ENCODE data around the gene GPAM. TPM values are rescaled to one million over a fixed set of nuclear protein-coding genes. Genes with fewer than 3 reads are reported as not detected.

Gene GPAM
- total and polyA plus RNA-seq, 2 of the 8 experiments (the other 6 are each of a cell fraction or from before 2014, with no cell fraction given), result 5.5 to 15.5 TPM

- Histone ChIP-seq H2BK20ac (ENCODE audit: low read length) (no peak overlapping the region), H3K27ac (ENCODE audit: low read depth, low read length) (no peak overlapping the region), H3K4me1 (replicated peaks in 1 of 4; ENCODE audit: control insufficient read depth in 3 of 4, insufficient read depth in 4 of 4, low read length in 3 of 4) (peaks cover 0 to 3% (median 1%) of the 10 kb centered on the region in 4 experiments; a peak in 2 of 7 replicates), H3K18ac (ENCODE audit: extremely low read depth, low read length) (no peak overlapping the region), H2AFZ (ENCODE audit: low read length) (no peak overlapping the region), H3K36me3 (ENCODE audit: control insufficient read depth in 2 of 4, insufficient read depth in 4 of 4, low read length in 3 of 4) (no peaks in the 10 kb centered on the region), H2BK12ac (ENCODE audit: low read depth, low read length) (no peak overlapping the region), H3K4ac (replicated peaks; ENCODE audit: insufficient read length, low read depth, low read length) (no peak overlapping the region), H2BK15ac (ENCODE audit: low read length) (no peak overlapping the region), H2AK5ac (ENCODE audit: low read depth, low read length) (no peak overlapping the region), H4K91ac (replicated peaks; ENCODE audit: insufficient read length, low read length) (no peak overlapping the region), H4K20me1 (replicated peaks in 1 of 2; ENCODE audit: control insufficient read depth in 1 of 2, insufficient read depth in 2 of 2, low read length in 2 of 2) (no peaks in the 10 kb centered on the region), H3K27me3 (replicated peaks in 1 of 4; ENCODE audit: control insufficient read depth in 3 of 4, extremely low read depth in 1 of 4, insufficient read depth in 3 of 4, low read length in 3 of 4) (no peaks in the 10 kb centered on the region), H3K9me3 (ENCODE audit: insufficient read depth in 2 of 2, low read depth in 1 of 2, low read length in 1 of 2) (no peaks in the 10 kb centered on the region), H3K23me2 (ENCODE audit: low read depth, low read length) (no peaks in the 10 kb centered on the region), H3K56ac (replicated peaks; ENCODE audit: insufficient read length, low read depth, low read length) (no peak overlapping the region), H3K23ac (ENCODE audit: insufficient read length) (no peak overlapping the region), H3K9ac (replicated peaks in 1 of 4; ENCODE audit: extremely low read depth in 1 of 4, low read depth in 3 of 4, low read length in 3 of 4) (no peak overlapping the region), H3K4me3 (ENCODE audit: extremely low read depth in 1 of 4, insufficient read depth in 2 of 4, low read depth in 3 of 4, low read length in 4 of 4) (no peak overlapping the region), H2BK5ac (ENCODE audit: low read depth, low read length) (no peak overlapping the region), H3K79me1 (ENCODE audit: low read depth, low read length) (no peaks in the 10 kb centered on the region), H3K14ac (ENCODE audit: insufficient read length) (no peak overlapping the region), H4K8ac (ENCODE audit: extremely low read depth, insufficient read depth, low read length) (no peak overlapping the region), H4K5ac (ENCODE audit: insufficient read length, low read depth, low read length) (no peak overlapping the region), H2BK120ac (replicated peaks; ENCODE audit: low read depth, low read length) (no peak overlapping the region), H3K4me2 (ENCODE audit: insufficient read depth in 1 of 2, low read depth in 2 of 2, low read length in 2 of 2) (no peak overlapping the region), H3K79me2 (ENCODE audit: control insufficient read depth in 1 of 2, insufficient read depth in 2 of 2, low read length in 2 of 2) (no peaks in the 10 kb centered on the region)
- FAIRE-seq (no peak), DNase-seq (ENCODE audit: low read depth in 1 of 2, low spot score in 2 of 2) (no peak)
- ChIA-PET CTCF (ENCODE audit: partially characterized antibody) (interaction anchor here (0.5 to 1.5 kb wide), 4 partner anchors 42 to 137 kb away, joined by 3 to 4 read pairs (median 3); no protein-coding TSS in a partner anchor), POLR2A (ENCODE audit: partially characterized antibody) (interaction anchor here (0.9 to 1.1 kb wide), 2 partner anchors 9 to 14 kb away, joined by 3 read pairs; no protein-coding TSS in a partner anchor)
- TF ChIP-seq SAP30 (IDR thresholded peaks at IDR 0.05; ENCODE audit: insufficient read depth, insufficient replicate concordance, low read length) (no peak), CTBP2 (IDR thresholded peaks at IDR 0.05; ENCODE audit: borderline replicate concordance, insufficient read depth, insufficient read length, low read length) (no peak), TBP (IDR thresholded peaks at IDR 0.05; ENCODE audit: low read depth, low read length) (no peak), EZH2 (IDR thresholded peaks at IDR 0.05; ENCODE audit: low read depth, low read length, severe bottlenecking) (no peak)
- 89% methylated on average over 3 of the region's 3 CpGs; no CpG with 5 or more reads in 1 of the 2 experiments for WGBS, 2 experiments (ENCODE audit: extremely low coverage in 1 of 2, insufficient coverage in 1 of 2, insufficient read length in 1 of 2, insufficient replicate concordance in 2 of 2, low coverage in 1 of 2, low lambda C conversion rate in 2 of 2, missing lambda C conversion rate in 1 of 2)
Measured at GRCh38 chr10:112213098-112213823, 29.7 kb upstream of the GPAM start.

Data from H1 (cell line).